Parathyroid adenoma (tissue), 2 donors: ENCODE results near the gene DCTN2.

ENCODE experiments used
- H2AFZ ChIP-seq: fragments of 300-600 bp; sonication (generic); one replicate; pipeline ENCODE4 v1.7.0; 2017; ENCODE audit warnings: antibody characterized with exemption, mild to moderate bottlenecking
- H3K27ac ChIP-seq: fragments of 300-600 bp; sonication (generic); one replicate; pipeline ENCODE4 v1.7.0; 2017
- H3K27me3 ChIP-seq: fragments of 300-600 bp; sonication (generic); one replicate; pipeline ENCODE4 v1.7.0; 2017; ENCODE audit warnings: low read length; ENCODE audit not compliant: control insufficient read depth, insufficient read depth
- H3K36me3 ChIP-seq: fragments of 300-600 bp; sonication (generic); one replicate; pipeline ENCODE4 v1.7.0; 2017; ENCODE audit warnings: low read length; ENCODE audit not compliant: control insufficient read depth, insufficient read depth
- H3K4me1 ChIP-seq: fragments of 300-600 bp; sonication (generic); one replicate; pipeline ENCODE4 v1.7.0; 2017; ENCODE audit warnings: control low read depth
- H3K4me2 ChIP-seq: fragments of 300-600 bp; sonication (generic); one replicate; pipeline ENCODE4 v1.7.0; 2017; ENCODE audit warnings: low read length
- H3K4me3 ChIP-seq: fragments of 300-600 bp; sonication (generic); one replicate; pipeline ENCODE4 v1.7.0; 2017; ENCODE audit warnings: low read depth, low read length
- H3K79me2 ChIP-seq: fragments of 300-600 bp; sonication (generic); one replicate; pipeline ENCODE4 v1.7.0; 2017; ENCODE audit warnings: control low read depth
- H3K9ac ChIP-seq: fragments of 300-600 bp; sonication (generic); one replicate; pipeline ENCODE4 v1.7.0; 2017; ENCODE audit warnings: mild to moderate bottlenecking
- H3K9me3 ChIP-seq: fragments of 300-600 bp; sonication (generic); one replicate; pipeline ENCODE4 v1.7.0; 2017; ENCODE audit warnings: low read length; ENCODE audit not compliant: control insufficient read depth
- CTCF ChIP-seq: fragments of 300-600 bp; sonication (generic); IDR thresholded peaks from one replicate; pipeline ENCODE4 v1.7.0; 2017; ENCODE audit warnings: antibody characterized with exemption, mild to moderate bottlenecking
- donor health status: primary hyperparathyroidism.

Gene DCTN2

GRCh38 chr12:57541717-57542116 lies 5.3 kb downstream of the DCTN2 start:
- TF ChIP-seq CTCF, result no peak
- Histone ChIP-seq H3K9ac (no peak overlapping the region), H3K4me2 (no peak overlapping the region), H3K36me3 (no peaks in the 10 kb centered on the region), H3K4me3 (no peak overlapping the region), H3K4me1 (peaks cover 9% of the 10 kb centered on the region), H3K27me3 (no peaks in the 10 kb centered on the region), H2AFZ (no peak overlapping the region), H3K9me3 (no peaks in the 10 kb centered on the region), H3K27ac (no peak overlapping the region), H3K79me2 (peaks cover 13% of the 10 kb centered on the region)

DNA sequence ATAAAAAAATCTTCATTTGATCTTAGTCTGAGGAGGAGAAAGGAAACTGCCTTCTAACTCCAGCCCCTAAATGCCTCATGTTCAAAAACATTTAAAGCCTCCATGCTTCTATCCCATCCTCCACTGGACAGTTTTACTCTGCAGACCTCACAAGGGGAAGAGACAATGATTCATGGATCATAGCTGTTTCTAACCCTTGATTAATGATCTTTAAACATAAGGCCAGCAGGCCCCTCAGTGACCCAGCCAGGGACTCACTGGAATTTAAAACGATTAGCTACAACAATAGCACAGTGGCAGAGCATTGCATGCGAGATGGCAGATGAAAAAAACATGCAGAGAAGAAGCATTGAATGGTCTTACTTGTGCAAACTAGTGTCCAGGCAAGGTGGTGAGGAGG lies 6.0 kb downstream of the DCTN2 start:
- Histone ChIP-seq H3K27me3 (no peaks in the 10 kb centered on the region), H3K9ac (no peak overlapping the region), H3K4me3 (no peak overlapping the region), H3K27ac (no peak overlapping the region), H3K4me2 (no peak overlapping the region), H3K4me1 (peaks cover 8% of the 10 kb centered on the region), H3K9me3 (no peaks in the 10 kb centered on the region), H3K79me2 (peaks cover 6% of the 10 kb centered on the region), H2AFZ (no peak overlapping the region), H3K36me3 (no peaks in the 10 kb centered on the region)
- TF ChIP-seq CTCF, result no peak

DNA sequence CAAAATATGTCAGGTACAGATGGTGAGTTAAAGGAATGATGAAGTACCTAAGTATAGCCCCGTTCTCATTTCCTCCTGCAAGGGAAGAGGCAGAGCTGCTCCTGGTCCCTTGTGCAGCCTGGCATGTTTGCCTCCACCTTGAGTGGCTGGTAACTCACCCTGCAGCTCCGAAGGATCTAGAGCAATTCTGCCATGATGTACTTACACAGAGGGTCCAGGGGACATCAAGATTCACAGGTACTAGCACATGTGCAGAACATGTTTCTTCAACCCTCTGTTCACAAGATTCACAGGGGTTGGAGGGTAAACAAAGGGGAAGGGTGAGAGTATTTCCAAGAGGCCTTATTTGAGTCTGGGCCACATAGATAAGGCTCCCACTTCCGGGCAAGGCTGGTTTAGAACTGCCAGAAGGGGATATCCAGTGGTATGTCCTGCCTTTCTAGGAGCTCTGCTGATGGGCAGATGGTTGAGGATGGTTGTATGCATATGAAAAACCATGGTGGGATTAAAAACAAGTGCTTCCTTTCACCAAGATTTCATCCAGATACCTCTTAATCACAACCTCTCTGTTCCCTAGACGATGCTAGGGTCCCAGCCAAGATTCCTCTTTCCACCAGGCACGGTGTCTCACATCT lies 7.7 kb downstream of the DCTN2 start:
- H3K36me3 ChIP-seq, result no peaks in the 10 kb centered on the region
- no peaks in the 10 kb centered on the region for H3K9me3 ChIP-seq
- no peaks in the 10 kb centered on the region for H3K27me3 ChIP-seq
- no peak overlapping the region for H3K4me2 ChIP-seq
- no peak overlapping the region for H3K4me3 ChIP-seq
- H2AFZ ChIP-seq, result no peak overlapping the region
- H3K4me1 ChIP-seq, result no peaks in the 10 kb centered on the region
- H3K9ac ChIP-seq, result no peak overlapping the region
- TF ChIP-seq CTCF, result no peak
- no peak overlapping the region for H3K27ac ChIP-seq
- no peaks in the 10 kb centered on the region for H3K79me2 ChIP-seq

DNA sequence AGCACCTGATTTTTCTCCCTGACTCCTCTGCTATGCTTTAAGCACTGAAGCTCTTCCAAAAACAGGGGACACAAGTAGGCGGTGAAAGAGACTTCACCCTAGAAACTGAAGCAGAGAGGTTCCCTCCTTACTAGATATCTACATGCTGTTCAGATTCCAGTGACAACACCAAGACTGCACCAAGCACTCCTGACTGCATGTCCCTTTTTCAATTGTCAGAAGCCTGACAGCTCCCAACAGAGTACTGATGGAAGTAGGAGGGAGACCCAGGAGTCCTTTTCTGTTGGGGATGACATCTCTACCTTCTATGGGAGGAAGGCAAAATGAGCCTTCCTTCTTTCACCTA lies 10.4 kb downstream of the DCTN2 start:
- Histone ChIP-seq H3K79me2 (no peaks in the 10 kb centered on the region), H3K27ac (no peak overlapping the region), H3K9ac (no peak overlapping the region), H3K4me3 (no peak overlapping the region), H3K27me3 (no peaks in the 10 kb centered on the region), H3K9me3 (no peaks in the 10 kb centered on the region), H3K36me3 (no peaks in the 10 kb centered on the region), H3K4me2 (no peak overlapping the region), H3K4me1 (no peaks in the 10 kb centered on the region), H2AFZ (no peak overlapping the region)
- no peak for TF ChIP-seq CTCF
